K562 (cell line): ENCODE results near the gene PGP. TPM values are rescaled to one million over a fixed set of nuclear protein-coding genes. Genes with fewer than 3 reads are reported as not detected.

Source experiments
- ATAC-seq: fragments of 200-7000 bp; cut with Tn5 transposase; 3 replicates; pipeline ENCODE4 v1.9.1; 2020; ENCODE audit warnings: moderate library complexity
- BruUV-seq: library from RNA; stranded (reverse); fragments of 400-500 nt; replicated peaks from 2 replicates; lab custom pipeline; 2021; lab: Mats Ljungman, UMichigan
- CTCF ChIA-PET: fragments of 300-600 bp; formaldehyde crosslinking; extraction: SDS; loops from one replicate; lab custom pipeline; 2021; ENCODE audit warnings: low intra/inter-chr PET ratio; lab: Yijun Ruan, JAX
- POLR2A ChIA-PET: fragments of 300-600, 350-650 bp; sonication (Branson Sonifier 250); formaldehyde crosslinking; extraction: SDS; loops from one replicate; lab custom pipeline; 2021; ENCODE audit warnings: antibody characterized with exemption, inconsistent platforms; lab: Yijun Ruan, JAX
- DNase-seq, 4 experiments: peaks; one replicate each; pipeline versions ENCODE4 v3.0.0 to v3.0.0-alpha.2; 2011 to 2018; ENCODE audit warnings: low spot score in 3 of 4, mixed read lengths in 3 of 4; ENCODE audit errors: extremely low read depth in 1 of 4
- FAIRE-seq: peaks from 2 replicates; lab custom pipeline; 2011; peaks lifted over from hg19 to GRCh38; lab: Jason Lieb, UNC
- H2AFZ ChIP-seq: 2 replicates; pipeline ENCODE4 v1.6.0; 2011; ENCODE audit warnings: low read depth, low read length, control low read depth, inconsistent platforms
- H3K27ac ChIP-seq: fragments of 200-600 bp; 3 replicates; pipeline ENCODE4 v1.8.0; 2011; ENCODE audit warnings: low read depth, mild to moderate bottlenecking, control low read depth, inconsistent platforms, low read length, moderate library complexity, mixed read lengths; ENCODE audit errors: extremely low read depth
- H3K27me3 ChIP-seq, 2 experiments: fragments of 300-600 bp in 1 of 2; 2 replicates in 1 of 2; 3 replicates in 1 of 2; pipeline versions ENCODE4 v1.6.0 to v1.8.0; 2011; ENCODE audit warnings: inconsistent platforms in 2 of 2, low read length in 2 of 2, mild to moderate bottlenecking in 1 of 2, mixed read lengths in 1 of 2, moderate library complexity in 1 of 2; ENCODE audit not compliant: control insufficient read depth in 2 of 2, insufficient read depth in 2 of 2
- H3K36me3 ChIP-seq: fragments of 300-600 bp; 3 replicates; pipeline ENCODE4 v1.8.0; 2011; ENCODE audit warnings: mild to moderate bottlenecking, low read length, inconsistent platforms; ENCODE audit not compliant: control insufficient read depth, insufficient read depth
- H3K4me1 ChIP-seq, 2 experiments: fragments of 200-600 bp in 1 of 2; replicated peaks in 1 of 2; 2 replicates in 1 of 2; 3 replicates in 1 of 2; pipeline versions ENCODE4 v1.5.1 to v1.8.0; 2011; ENCODE audit warnings: inconsistent platforms in 2 of 2, low read length in 2 of 2, mild to moderate bottlenecking in 1 of 2, mixed read lengths in 1 of 2, moderate library complexity in 1 of 2; ENCODE audit not compliant: control insufficient read depth in 2 of 2, insufficient read depth in 2 of 2
- H3K4me2 ChIP-seq: 2 replicates; pipeline ENCODE4 v1.6.1; 2011; ENCODE audit warnings: low read length, control low read depth, inconsistent platforms, mixed read lengths; ENCODE audit not compliant: insufficient read depth
- H3K4me3 ChIP-seq: fragments of 200-600 bp; sonication (generic), shearing (Covaris generic); 2 replicates; pipeline ENCODE4 v1.5.1; 2016; ENCODE audit warnings: control low read depth, inconsistent platforms
- H3K79me2 ChIP-seq: fragments of 200-600 bp; 3 replicates; pipeline ENCODE4 v1.8.0; 2011; ENCODE audit warnings: low read length, inconsistent platforms; ENCODE audit not compliant: control insufficient read depth, insufficient read depth
- H3K9ac ChIP-seq, 2 experiments: 2 replicates each; pipeline versions ENCODE4 v1.6.0 to v1.6.1; 2011; ENCODE audit warnings: low read depth in 2 of 2, low read length in 2 of 2, control low read depth in 1 of 2, inconsistent platforms in 1 of 2, mild to moderate bottlenecking in 1 of 2, mixed read lengths in 1 of 2; ENCODE audit not compliant: insufficient read depth in 1 of 2
- H3K9me1 ChIP-seq: one replicate; pipeline ENCODE4 v1.6.0; 2011; ENCODE audit warnings: inconsistent platforms, mild to moderate bottlenecking, low read length, moderate library complexity; ENCODE audit not compliant: control insufficient read depth, insufficient read depth
- H3K9me3 ChIP-seq: replicated peaks from 2 replicates; pipeline ENCODE4 v1.5.1; 2011; ENCODE audit warnings: low read depth, low read length, inconsistent platforms; ENCODE audit not compliant: control insufficient read depth, insufficient read depth
- H4K20me1 ChIP-seq: replicated peaks from 2 replicates; pipeline ENCODE4 v1.6.1; 2011; ENCODE audit warnings: low read length, inconsistent platforms, mixed read lengths; ENCODE audit not compliant: control insufficient read depth, insufficient read depth
- CEBPB ChIP-seq: fragments of 450-650 bp; IDR thresholded peaks from 2 replicates; pipeline ENCODE4 v1.6.1; 2016; ENCODE audit warnings: missing genetic modification characterization, missing compliant biosample characterization
- EGR1 ChIP-seq: fragments of 450-650 bp; conservative IDR thresholded peaks from 2 replicates; pipeline ENCODE4 v1.6.1; 2017; ENCODE audit warnings: mild to moderate bottlenecking
- KAT7 ChIP-seq: sonication (generic); formaldehyde crosslinking; IDR thresholded peaks from 2 replicates; pipeline ENCODE4 v1.8.0; 2022; ENCODE audit warnings: missing genetic modification reagents, mild to moderate bottlenecking, borderline replicate concordance
- POLR2B ChIP-seq: fragments of 450-650 bp; IDR thresholded peaks from 2 replicates; pipeline ENCODE4 v1.6.1; 2018; ENCODE audit warnings: low read depth; ENCODE audit not compliant: partially characterized antibody
- RAD51 ChIP-seq: fragments of 450-650 bp; IDR thresholded peaks from 2 replicates; pipeline ENCODE4 v1.7.1; 2016; ENCODE audit warnings: low read depth, mild to moderate bottlenecking, borderline replicate concordance
- RBFOX2 ChIP-seq: fragments of 200-400 bp; formaldehyde crosslinking; IDR thresholded peaks from 2 replicates; pipeline ENCODE4 v1.6.1; 2017; ENCODE audit warnings: low read depth, mild to moderate bottlenecking, low read length, moderate library complexity
- SIRT6 ChIP-seq: IDR thresholded peaks from one replicate; pipeline ENCODE4 v1.6.1; 2012; ENCODE audit warnings: low read depth, mild to moderate bottlenecking, control low read depth, inconsistent platforms, low read length, moderate library complexity
- SMC3 ChIP-seq: conservative IDR thresholded peaks from 2 replicates; pipeline ENCODE4 v1.6.1; 2011; ENCODE audit warnings: low read depth, low read length, improper control_type of control experiment; ENCODE audit not compliant: insufficient read depth
- TEAD1 ChIP-seq, 2 experiments: fragments of 450-650 bp in 1 of 2; sonication (generic) in 1 of 2; formaldehyde crosslinking; IDR thresholded peaks; 2 replicates each; pipeline versions ENCODE4 v1.4.0 to v1.8.0; 2020 to 2022; ENCODE audit warnings: mild to moderate bottlenecking in 2 of 2, missing genetic modification reagents in 1 of 2
- TGIF2 ChIP-seq: sonication (generic); formaldehyde crosslinking; IDR thresholded peaks from 2 replicates; pipeline ENCODE4 v1.8.1; 2022; ENCODE audit warnings: mild to moderate bottlenecking, missing genetic modification reagents, moderate library complexity
- ZBTB43 ChIP-seq: sonication (generic); formaldehyde crosslinking; IDR thresholded peaks from 2 replicates; pipeline ENCODE4 v1.8.0; 2023; ENCODE audit warnings: mild to moderate bottlenecking, missing genetic modification reagents
- ZNF655 ChIP-seq: fragments of 250-450 bp; sonication (Bioruptor Pico); IDR thresholded peaks from 2 replicates; pipeline ENCODE4 v1.5.0; 2021
- WGBS: fragments of 100-300 bp; shearing (Covaris generic); methylation state at CpG from one replicate; pipeline ENCODE4 v1.1.6; 2016; ENCODE audit warnings: low coverage, mixed read lengths; ENCODE audit not compliant: insufficient coverage; ENCODE audit errors: missing lambda C conversion rate; 5-methylcytosine and 5-hydroxymethylcytosine counted together
- in situ Hi-C: fragments of 300-500 bp; cut with MboI; formaldehyde crosslinking; loops from 4 replicates; pipeline ENCODE4 v1.15.0; 2018; ENCODE audit warnings: inconsistent platforms, mixed read lengths
- intact Hi-C: fragments of 100-400 bp; cut with micrococcal nuclease; formaldehyde crosslinking; loops from 2 replicates; pipeline ENCODE4 v1.14.2; 2022
- polyA plus RNA-seq, 8 experiments: library from polyadenylated mRNA; depleted of rRNA in 4 of 8; stranded (reverse) in 5 of 8; unstranded in 3 of 8; fragments of >200 nt; fragmentation: Nextera tagmentation in 2 of 8; fragmentation: Illumina TruSeq in 1 of 8; extraction: Ambion mirVana in 2 of 8; extraction: Trizol in 1 of 8; gene quantifications; 2 replicates each; pipeline versions ENCODE4 v1.2.1 to v1.2.3, GENCODE V29; 2011 to 2014; ENCODE audit warnings: inconsistent platforms in 1 of 8, missing spikeins in 1 of 8
- total RNA-seq, 7 experiments: library from RNA; depleted of rRNA in 6 of 7; stranded (reverse); fragments of >200 nt in 6 of 7; fragmentation: Illumina TruSeq in 2 of 7; extraction: Trizol in 2 of 7; gene quantifications; 2 replicates each; pipeline versions ENCODE4 v1.2.1 to v1.2.3, GENCODE V29; 2011 to 2021; ENCODE audit warnings: low replicate concordance in 1 of 7

The PGP gene
- total and polyA plus RNA-seq, 9 of the 15 experiments (the other 6 are each of a cell fraction or from before 2014, with no cell fraction given), result 1.1 to 57.6 (median 19.6) TPM

- Histone ChIP-seq H3K27me3 (no peaks in the 10 kb centered on the region), H4K20me1 (peaks cover 11% of the 10 kb centered on the region), H3K4me1 (peaks cover 6 to 61% of the 10 kb centered on the region in 2 experiments; a peak in 3 of 5 replicates), H3K9me3 (no peaks in the 10 kb centered on the region), H3K36me3 (peaks cover 81% of the 10 kb centered on the region; the same call in 1 of the 3 replicates), H2AFZ (no peak overlapping the region), H3K27ac (no peak overlapping the region), H3K79me2 (peaks cover 53% of the 10 kb centered on the region), H3K4me3 (no peak overlapping the region), H3K9me1 (no peaks in the 10 kb centered on the region), H3K4me2 (no peak overlapping the region), H3K9ac (peak overlapping the region in 1 of 2 experiments; percentile 40; a peak in 1 of 4 replicates)
- ChIA-PET CTCF (no interaction called here), POLR2A (interaction anchor here (1.4 to 3.5 kb wide), 2 partner anchors 13 to 19 kb away, joined by 3 to 12 read pairs; partner anchors contain the start of gene PGP)
- FAIRE-seq (no peak), DNase-seq (no peak), ATAC-seq (no peak)
- TF ChIP-seq CEBPB (no peak), RBFOX2 (peak; percentile 56), TGIF2 (CRISPR knock-in tag) (no peak), TEAD1 (CRISPR knock-in tag; IDR thresholded peaks at IDR 0.05) (no peak)
- BruUV-seq, result no TSS peak
- in situ Hi-C loops (no loop called here), intact Hi-C loops (no loop called here)
- 89% methylated on average over 17 of the region's 25 CpGs for WGBS
Measured at GRCh38 chr16:2228161-2228824, 13.7 kb upstream of the PGP start.

- ChIA-PET POLR2A (interaction anchor here (0.8 to 3.7 kb wide), 6 partner anchors 8 to 25 kb away, joined by 3 to 20 read pairs (median 4); partner anchors contain the start of genes DNASE1L2, ECI1 and PGP), CTCF (no interaction called here)
- no peaks in the 10 kb centered on the region for H3K9me3 ChIP-seq
- no peak for FAIRE-seq
- no peak overlapping the region; the same call in 2 of the 3 replicates for H3K27ac ChIP-seq
- no peak for ATAC-seq
- peaks cover 9 to 66% of the 10 kb centered on the region in 2 experiments; a peak in 3 of 5 replicates for H3K4me1 ChIP-seq
- BruUV-seq, result no TSS peak
- H3K36me3 ChIP-seq, result peaks cover 67% of the 10 kb centered on the region; the same call in 1 of the 3 replicates
- no peaks in the 10 kb centered on the region for H3K9me1 ChIP-seq
- intact Hi-C loops (no loop called here), in situ Hi-C loops (no loop called here)
- 93% methylated on average over 6 of the region's 6 CpGs for WGBS
- H4K20me1 ChIP-seq, result peaks cover 11% of the 10 kb centered on the region
- no peak overlapping the region for H3K4me2 ChIP-seq
- H3K27me3 ChIP-seq, result no peaks in the 10 kb centered on the region
- peak overlapping the region in 1 of 2 experiments; percentile 84; a peak in 1 of 4 replicates for H3K9ac ChIP-seq
- DNase-seq, result no peak
- H2AFZ ChIP-seq, result no peak overlapping the region
- peaks cover 53% of the 10 kb centered on the region for H3K79me2 ChIP-seq
- H3K4me3 ChIP-seq, result no peak overlapping the region
- TF ChIP-seq EGR1 (no peak), ZBTB43 (CRISPR knock-in tag) (no peak), POLR2B (no peak), SMC3 (no peak), KAT7 (CRISPR knock-in tag) (no peak), ZNF655 (CRISPR knock-in tag) (no peak), SIRT6 (no peak), RAD51 (no peak)
Measured at GRCh38 chr16:2226918-2227317, 12.3 kb upstream of the PGP start.
